MM.1S (cell line): ENCODE results near the gene WDR43.

Experiments
- EZH2 ChIP-seq: fragments of 300-600 bp; sonication (generic); optimal IDR thresholded peaks from 2 replicates; pipeline ENCODE3; 2017; ENCODE audit warnings: low read depth, mild to moderate bottlenecking, antibody characterized with exemption, low read length, mixed read lengths
- EZH2phosphoT487 ChIP-seq: fragments of 300-600 bp; sonication (generic); IDR thresholded peaks from 2 replicates; pipeline ENCODE4 v1.6.1; 2018; ENCODE audit warnings: antibody characterized with exemption, low read length
- TF ChIP-seq, protein P1 (sequence below): fragments of 300-600 bp; sonication (generic); IDR thresholded peaks from 2 replicates; pipeline ENCODE4 v1.5.1; 2016; ENCODE audit warnings: antibody characterized with exemption, low read length, mixed read lengths

DNA sequence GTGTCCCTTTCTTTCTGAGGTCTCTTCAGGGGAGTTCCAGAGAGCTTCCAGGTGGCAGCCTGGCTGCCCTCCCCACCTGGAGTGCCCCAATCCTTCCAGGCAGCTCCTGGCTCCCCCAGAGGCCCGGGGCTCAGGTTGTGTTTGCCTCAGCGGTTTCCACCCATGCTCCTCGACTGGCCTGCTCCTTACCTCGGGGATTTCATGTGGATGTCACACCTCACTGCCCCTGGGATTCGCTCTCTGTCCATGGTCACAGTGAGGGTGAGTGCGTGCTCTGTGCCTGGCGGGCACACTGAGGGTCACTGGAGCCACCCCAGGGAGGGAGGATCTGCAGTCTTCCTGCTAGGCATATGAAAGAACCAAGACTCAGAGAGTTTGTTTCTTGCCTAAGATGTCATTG is 84.6 kb downstream of the WDR43 start:
- TF ChIP-seq, protein P1, sequence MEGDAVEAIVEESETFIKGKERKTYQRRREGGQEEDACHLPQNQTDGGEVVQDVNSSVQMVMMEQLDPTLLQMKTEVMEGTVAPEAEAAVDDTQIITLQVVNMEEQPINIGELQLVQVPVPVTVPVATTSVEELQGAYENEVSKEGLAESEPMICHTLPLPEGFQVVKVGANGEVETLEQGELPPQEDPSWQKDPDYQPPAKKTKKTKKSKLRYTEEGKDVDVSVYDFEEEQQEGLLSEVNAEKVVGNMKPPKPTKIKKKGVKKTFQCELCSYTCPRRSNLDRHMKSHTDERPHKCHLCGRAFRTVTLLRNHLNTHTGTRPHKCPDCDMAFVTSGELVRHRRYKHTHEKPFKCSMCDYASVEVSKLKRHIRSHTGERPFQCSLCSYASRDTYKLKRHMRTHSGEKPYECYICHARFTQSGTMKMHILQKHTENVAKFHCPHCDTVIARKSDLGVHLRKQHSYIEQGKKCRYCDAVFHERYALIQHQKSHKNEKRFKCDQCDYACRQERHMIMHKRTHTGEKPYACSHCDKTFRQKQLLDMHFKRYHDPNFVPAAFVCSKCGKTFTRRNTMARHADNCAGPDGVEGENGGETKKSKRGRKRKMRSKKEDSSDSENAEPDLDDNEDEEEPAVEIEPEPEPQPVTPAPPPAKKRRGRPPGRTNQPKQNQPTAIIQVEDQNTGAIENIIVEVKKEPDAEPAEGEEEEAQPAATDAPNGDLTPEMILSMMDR: no peak
- no peak for TF ChIP-seq EZH2
- no peak for TF ChIP-seq EZH2phosphoT487
